OCI-LY1 (cell line): ENCODE measurements around the gene PRELP.
A peak's percentile ranks its signal among the peaks of the same experiment; 100 is the strongest.
"Not testable (repeated sequence)": the region's sequence is repeated elsewhere in the genome, so short reads cannot be mapped to it uniquely, and the experiment has no call there.

Experiments used
- H2AFZ ChIP-seq: fragments of 200-600 bp; sonication (generic), shearing (Covaris generic); 2 replicates; pipeline ENCODE4 v1.6.0; 2014; ENCODE audit warnings: antibody characterized with exemption, mild to moderate bottlenecking, low read length
- H3F3A ChIP-seq: fragments of 200-600 bp; sonication (generic), shearing (Covaris generic); 2 replicates; pipeline ENCODE4 v1.6.0; 2014; ENCODE audit warnings: mild to moderate bottlenecking, antibody characterized with exemption, low read length, moderate library complexity; ENCODE audit not compliant: insufficient read depth
- H3K27ac ChIP-seq: fragments of 200-600 bp; sonication (generic); 2 replicates; pipeline ENCODE4 v1.5.1; 2014; ENCODE audit warnings: low read length, mixed run types, mild to moderate bottlenecking, low read depth; ENCODE audit not compliant: poor library complexity, severe bottlenecking
- H3K27me3 ChIP-seq: fragments of 200-600 bp; sonication (generic); 2 replicates; pipeline ENCODE4 v1.6.0; 2014; ENCODE audit warnings: antibody characterized with exemption, mild to moderate bottlenecking, low read length, moderate library complexity; ENCODE audit not compliant: insufficient read depth
- H3K36me3 ChIP-seq: fragments of 200-600 bp; sonication (generic); 2 replicates; pipeline ENCODE4 v1.6.1; 2014; ENCODE audit warnings: mild to moderate bottlenecking, antibody characterized with exemption, low read length, moderate library complexity, mixed read lengths; ENCODE audit not compliant: insufficient read depth
- H3K4me1 ChIP-seq: fragments of 200-600 bp; sonication (generic); 2 replicates; pipeline ENCODE4 v1.5.1; 2014; ENCODE audit warnings: mild to moderate bottlenecking, low read length, moderate library complexity; ENCODE audit not compliant: insufficient read depth, severe bottlenecking
- H3K4me2 ChIP-seq: fragments of 200-600 bp; sonication (generic), shearing (Covaris generic); 2 replicates; pipeline ENCODE4 v1.6.1; 2014; ENCODE audit warnings: low read length
- H3K4me3 ChIP-seq: fragments of 200-600 bp; sonication (generic); 2 replicates; pipeline ENCODE4 v1.5.1; 2014; ENCODE audit warnings: low read length, low read depth, mild to moderate bottlenecking, mixed read lengths; ENCODE audit not compliant: poor library complexity, severe bottlenecking
- H3K79me2 ChIP-seq: fragments of 200-600 bp; shearing (Covaris generic); 2 replicates; pipeline ENCODE4 v1.6.1; 2016; ENCODE audit warnings: mixed run types, low read length, mixed read lengths; ENCODE audit not compliant: insufficient read depth
- H3K9ac ChIP-seq: fragments of 200-600 bp; sonication (generic), shearing (Covaris generic); 2 replicates; pipeline ENCODE4 v1.6.1; 2014; ENCODE audit warnings: mild to moderate bottlenecking, low read length, mixed read lengths
- H3K9me2 ChIP-seq: fragments of 200-600 bp; sonication (generic), shearing (Covaris generic); 2 replicates; pipeline ENCODE4 v1.6.1; 2014; ENCODE audit warnings: low read depth, mild to moderate bottlenecking, low read length, mixed read lengths
- H3K9me3 ChIP-seq: fragments of 200-600 bp; shearing (Covaris generic); 2 replicates; pipeline ENCODE4 v1.6.1; 2014; ENCODE audit warnings: low read length, mixed read lengths
- H4K20me1 ChIP-seq: fragments of 200-600 bp; sonication (generic), shearing (Covaris generic); 2 replicates; pipeline ENCODE4 v1.6.0; 2016; ENCODE audit warnings: mild to moderate bottlenecking, low read length; ENCODE audit not compliant: insufficient read depth
- CTCF ChIP-seq: fragments of 200-600 bp; sonication (generic), shearing (Covaris generic); IDR thresholded peaks from 2 replicates; pipeline ENCODE4 v1.5.1; 2017; ENCODE audit warnings: mild to moderate bottlenecking, antibody characterized with exemption, low read length, moderate library complexity, mixed read lengths
- EZH2 ChIP-seq: fragments of 200-600 bp; sonication (generic), shearing (Covaris generic); IDR thresholded peaks from 2 replicates; pipeline ENCODE4 v1.8.0; 2017; ENCODE audit warnings: borderline replicate concordance, mixed run types, mild to moderate bottlenecking, antibody characterized with exemption, low read length, moderate library complexity, mixed read lengths

The PRELP gene

DNA sequence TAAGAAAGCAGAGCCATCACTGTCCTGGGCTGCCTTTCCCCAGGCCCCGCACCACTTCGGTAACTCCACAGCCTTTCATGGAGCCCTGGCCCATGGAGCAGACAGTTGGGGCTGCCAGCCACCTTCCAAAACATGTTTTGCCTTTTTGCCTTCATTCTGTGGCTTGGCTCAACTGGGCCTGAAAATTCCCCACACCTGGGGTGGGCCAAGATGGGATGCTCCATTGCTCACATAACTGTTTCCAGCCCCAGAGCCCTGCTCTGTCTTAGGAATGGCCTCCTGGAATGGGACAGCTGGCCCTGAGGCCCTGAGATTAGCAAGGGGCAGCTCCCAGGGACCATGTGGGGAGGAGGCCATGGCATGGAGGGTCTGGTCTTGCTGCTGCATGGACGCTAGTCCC is 10.9 kb upstream of the PRELP start:
- Histone ChIP-seq H3K9ac (peak overlapping the region; percentile 49; the same call in 1 of the 2 replicates), H3K4me2 (no peak overlapping the region), H4K20me1 (no peaks in the 10 kb centered on the region), H3K9me3 (no peaks in the 10 kb centered on the region), H3K36me3 (no peaks in the 10 kb centered on the region), H2AFZ (no peak overlapping the region), H3F3A (no peaks in the 10 kb centered on the region), H3K4me3 (no peak overlapping the region), H3K27me3 (no peaks in the 10 kb centered on the region), H3K4me1 (peaks cover 81% of the 10 kb centered on the region), H3K79me2 (no peaks in the 10 kb centered on the region), H3K27ac (peak overlapping the region; percentile 96), H3K9me2 (no peaks in the 10 kb centered on the region)
- TF ChIP-seq EZH2 = no peak
- TF ChIP-seq CTCF = no peak

- H2AFZ ChIP-seq = no peak overlapping the region
- H3F3A ChIP-seq = no peaks in the 10 kb centered on the region
- no peaks in the 10 kb centered on the region for H3K27me3 ChIP-seq
- no peaks in the 10 kb centered on the region for H3K9me3 ChIP-seq
- peak overlapping the region; percentile 23; the same call in 1 of the 2 replicates for H3K4me2 ChIP-seq
- no peak overlapping the region for H3K4me3 ChIP-seq
- no peaks in the 10 kb centered on the region for H4K20me1 ChIP-seq
- no peaks in the 10 kb centered on the region for H3K36me3 ChIP-seq
- no peaks in the 10 kb centered on the region for H3K79me2 ChIP-seq
- peaks cover 81% of the 10 kb centered on the region for H3K4me1 ChIP-seq
- no peaks in the 10 kb centered on the region for H3K9me2 ChIP-seq
- TF ChIP-seq CTCF (no peak), EZH2 (no peak)
- H3K27ac ChIP-seq = peak overlapping the region; percentile 96
- peak overlapping the region; percentile 49; the same call in 1 of the 2 replicates for H3K9ac ChIP-seq
These were observed 10.3 kb upstream of the PRELP start for GRCh38 chr1:203465146-203465798.

GRCh38 chr1:203465948-203466347 is 9.7 kb upstream of the PRELP start:
- Histone ChIP-seq H3K27me3 (no peaks in the 10 kb centered on the region), H3K36me3 (no peaks in the 10 kb centered on the region), H3K4me1 (peaks cover 76% of the 10 kb centered on the region), H2AFZ (no peak overlapping the region), H4K20me1 (no peaks in the 10 kb centered on the region), H3K27ac (peak overlapping the region; percentile 96), H3K9ac (peak overlapping the region; percentile 49; the same call in 1 of the 2 replicates), H3K4me3 (no peak overlapping the region), H3K4me2 (peak overlapping the region; percentile 23; the same call in 1 of the 2 replicates), H3F3A (no peaks in the 10 kb centered on the region), H3K9me2 (no peaks in the 10 kb centered on the region), H3K79me2 (no peaks in the 10 kb centered on the region), H3K9me3 (no peaks in the 10 kb centered on the region)
- TF ChIP-seq EZH2 (no peak), CTCF (no peak)

DNA sequence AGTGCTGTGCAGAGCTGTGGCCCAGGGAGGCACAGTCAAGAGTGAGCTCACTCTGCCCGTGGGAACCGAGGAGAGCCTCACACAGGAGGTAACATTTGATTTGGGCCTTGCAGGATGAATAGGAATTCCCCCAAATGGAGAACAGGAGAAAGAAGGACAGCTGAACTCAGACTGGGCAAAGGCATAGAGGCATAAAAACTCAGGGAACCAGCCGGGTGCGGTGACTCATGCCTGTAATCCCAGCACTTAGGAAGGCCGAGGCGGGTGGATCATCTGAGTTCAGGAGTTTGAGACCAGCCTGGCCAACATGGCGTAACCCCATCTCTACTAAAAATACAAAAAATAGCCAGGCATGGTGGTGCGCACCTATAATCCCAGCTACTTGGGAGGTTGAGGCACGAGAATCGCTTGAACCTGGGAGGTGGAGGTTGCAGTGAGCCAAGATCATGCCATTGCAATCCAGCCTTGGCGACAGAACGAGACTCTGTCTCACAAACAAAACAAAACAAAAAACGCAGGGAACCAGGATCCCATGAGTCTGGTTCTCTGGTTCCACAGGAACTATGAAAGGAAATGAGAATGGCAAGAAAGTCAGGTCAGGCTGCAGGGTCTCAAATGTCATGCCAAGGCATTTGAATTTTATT is 8.6 kb upstream of the PRELP start:
- H3K9ac ChIP-seq, H3K79me2 ChIP-seq, H3K9me3 ChIP-seq, H4K20me1 ChIP-seq, H3F3A ChIP-seq, H3K9me2 ChIP-seq, H3K36me3 ChIP-seq, H3K4me3 ChIP-seq, H3K27me3 ChIP-seq, H3K4me2 ChIP-seq, H2AFZ ChIP-seq: not testable (repeated sequence)
- peak overlapping the region; percentile 96 for H3K27ac ChIP-seq
- H3K4me1 ChIP-seq = peaks cover 65% of the 10 kb centered on the region
